Loucy (cell line): ENCODE results near the gene SYCE1.
"Not testable (repeated sequence)": the region's sequence is repeated elsewhere in the genome, so short reads cannot be mapped to it uniquely, and the experiment has no call there.

Experiments
- H2AFZ ChIP-seq: fragments of 200-600 bp; sonication (generic); 2 replicates; pipeline ENCODE4 v1.6.0; 2016; ENCODE audit warnings: antibody characterized with exemption, mild to moderate bottlenecking, low read length, moderate library complexity
- H3F3A ChIP-seq: fragments of 200-600 bp; 2 replicates; pipeline ENCODE4 v1.6.0; 2016; ENCODE audit warnings: antibody characterized with exemption, low read depth, mild to moderate bottlenecking
- H3K27me3 ChIP-seq: fragments of 200-600 bp; sonication (generic); 2 replicates; pipeline ENCODE4 v1.6.1; 2014; ENCODE audit warnings: low read length, mild to moderate bottlenecking; ENCODE audit not compliant: insufficient read depth, poor library complexity, severe bottlenecking
- H3K36me3 ChIP-seq: fragments of 200-600 bp; sonication (generic); 2 replicates; pipeline ENCODE4 v1.6.1; 2016; ENCODE audit warnings: low read length; ENCODE audit not compliant: insufficient read depth
- H3K4me1 ChIP-seq: fragments of 200-600 bp; sonication (generic); 2 replicates; pipeline ENCODE4 v1.5.1; 2014; ENCODE audit warnings: low read length, mild to moderate bottlenecking; ENCODE audit not compliant: insufficient read depth, poor library complexity, severe bottlenecking
- H3K4me2 ChIP-seq: fragments of 200-600 bp; sonication (generic); 2 replicates; pipeline ENCODE4 v1.6.0; 2014; ENCODE audit warnings: antibody characterized with exemption, low read length, low read depth, mild to moderate bottlenecking; ENCODE audit not compliant: poor library complexity, severe bottlenecking
- H3K4me3 ChIP-seq: fragments of 200-600 bp; sonication (generic); 2 replicates; pipeline ENCODE4 v1.5.1; 2014; ENCODE audit warnings: low read length, mild to moderate bottlenecking, mixed read lengths; ENCODE audit not compliant: poor library complexity, severe bottlenecking
- H3K79me2 ChIP-seq: fragments of 200-600 bp; sonication (generic); 2 replicates; pipeline ENCODE4 v1.6.1; 2014; ENCODE audit warnings: low read length; ENCODE audit not compliant: insufficient read depth
- H3K9ac ChIP-seq: fragments of 200-600 bp; sonication (generic); 2 replicates; pipeline ENCODE4 v1.6.0; 2014; ENCODE audit warnings: mild to moderate bottlenecking, low read depth, low read length, moderate library complexity; ENCODE audit not compliant: poor library complexity, severe bottlenecking
- H3K9me2 ChIP-seq: fragments of 200-600 bp; sonication (generic); replicated peaks from 2 replicates; pipeline ENCODE4 v1.6.1; 2016; ENCODE audit warnings: low read depth, low read length, mixed read lengths
- H3K9me3 ChIP-seq: fragments of 200-600 bp; sonication (generic); 2 replicates; pipeline ENCODE4 v1.6.1; 2014; ENCODE audit warnings: mild to moderate bottlenecking, antibody characterized with exemption, low read length, low read depth; ENCODE audit not compliant: insufficient read depth
- H4K20me1 ChIP-seq: fragments of 200-600 bp; sonication (generic); 2 replicates; pipeline ENCODE4 v1.6.0; 2014; ENCODE audit warnings: antibody characterized with exemption, low read length, mild to moderate bottlenecking; ENCODE audit not compliant: insufficient read depth, poor library complexity, severe bottlenecking
- EZH2phosphoT487 ChIP-seq: fragments of 200-600 bp; IDR thresholded peaks from 2 replicates; pipeline ENCODE4 v1.6.1; 2018; ENCODE audit warnings: antibody characterized with exemption, mild to moderate bottlenecking, moderate library complexity, borderline replicate concordance
- TF ChIP-seq, protein P1 (sequence below): fragments of 200-600 bp; sonication (generic); conservative IDR thresholded peaks from 2 replicates; pipeline ENCODE4 v1.5.1; 2014; ENCODE audit warnings: mild to moderate bottlenecking, antibody characterized with exemption, low read length

SYCE1 gene

DNA sequence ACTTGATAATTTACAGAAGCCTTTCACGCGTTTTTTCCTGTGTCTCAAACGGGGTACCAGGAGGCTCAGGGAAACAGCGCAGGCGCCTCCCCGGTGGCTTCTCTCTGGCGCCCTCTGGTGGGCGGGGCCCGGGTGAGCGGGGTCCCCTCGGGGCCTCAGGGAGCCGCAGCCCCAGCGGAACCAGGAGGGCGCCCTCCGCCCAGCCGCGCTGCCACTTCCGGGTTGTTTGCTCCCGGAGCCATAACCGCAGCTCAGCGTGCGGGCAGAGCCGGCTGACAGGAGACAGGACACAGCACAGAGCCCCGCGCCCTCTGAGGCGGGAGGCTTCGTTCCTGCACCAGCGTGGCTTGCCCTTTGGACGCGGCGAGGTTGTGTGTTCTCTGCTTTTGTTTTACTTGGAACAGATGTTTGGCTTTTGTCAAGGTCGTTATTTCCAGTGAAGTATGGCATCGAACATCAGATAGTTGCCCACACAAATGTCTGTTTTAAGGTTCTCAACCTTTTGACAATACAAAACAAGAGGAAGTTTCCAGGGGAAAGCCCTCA, 45.1 kb downstream of the SYCE1 start:
- Histone ChIP-seq H3K4me2 (peak overlapping the region; percentile 69), H3K4me3 (peak overlapping the region; percentile 68), H3K9ac (peak overlapping the region; percentile 71)

DNA sequence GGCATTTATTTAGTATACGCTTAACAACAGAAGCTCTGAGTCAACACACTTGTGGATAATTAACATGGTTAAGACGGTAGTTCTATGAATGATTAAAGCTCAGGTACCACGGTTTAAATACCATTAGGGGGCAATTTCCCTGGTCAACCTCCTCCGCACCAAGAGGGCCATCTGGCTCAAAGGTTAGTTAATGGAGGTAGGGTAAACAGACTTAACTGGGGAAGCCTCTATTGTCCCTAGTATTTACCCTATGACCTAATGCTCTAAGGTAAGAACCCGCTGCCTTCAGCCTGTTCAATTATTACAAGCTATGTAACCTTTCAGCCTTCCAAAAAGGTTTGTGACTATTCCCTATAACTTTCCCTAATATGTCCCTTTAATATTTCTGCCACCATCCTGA, 46.9 kb downstream of the SYCE1 start:
- not testable (repeated sequence) for H3K9me3 ChIP-seq, H3F3A ChIP-seq, H2AFZ ChIP-seq, H3K79me2 ChIP-seq, H4K20me1 ChIP-seq, H3K4me1 ChIP-seq, H3K9ac ChIP-seq, H3K4me2 ChIP-seq, H3K9me2 ChIP-seq, H3K27me3 ChIP-seq, H3K4me3 ChIP-seq, H3K36me3 ChIP-seq

More for the DNA sequence above, 45.1 kb downstream of the SYCE1 start:
- no peaks in the 10 kb centered on the region for H3K79me2 ChIP-seq
- no peaks in the 10 kb centered on the region; the same call in 1 of the 2 replicates for H3K9me3 ChIP-seq
- H3K36me3 ChIP-seq: no peaks in the 10 kb centered on the region
- no peaks in the 10 kb centered on the region for H4K20me1 ChIP-seq
- H3K4me1 ChIP-seq: peaks cover 8% of the 10 kb centered on the region
- peak overlapping the region; percentile 91 for H2AFZ ChIP-seq
- H3F3A ChIP-seq: no peaks in the 10 kb centered on the region
- H3K27me3 ChIP-seq: no peaks in the 10 kb centered on the region
- TF ChIP-seq, protein P1, sequence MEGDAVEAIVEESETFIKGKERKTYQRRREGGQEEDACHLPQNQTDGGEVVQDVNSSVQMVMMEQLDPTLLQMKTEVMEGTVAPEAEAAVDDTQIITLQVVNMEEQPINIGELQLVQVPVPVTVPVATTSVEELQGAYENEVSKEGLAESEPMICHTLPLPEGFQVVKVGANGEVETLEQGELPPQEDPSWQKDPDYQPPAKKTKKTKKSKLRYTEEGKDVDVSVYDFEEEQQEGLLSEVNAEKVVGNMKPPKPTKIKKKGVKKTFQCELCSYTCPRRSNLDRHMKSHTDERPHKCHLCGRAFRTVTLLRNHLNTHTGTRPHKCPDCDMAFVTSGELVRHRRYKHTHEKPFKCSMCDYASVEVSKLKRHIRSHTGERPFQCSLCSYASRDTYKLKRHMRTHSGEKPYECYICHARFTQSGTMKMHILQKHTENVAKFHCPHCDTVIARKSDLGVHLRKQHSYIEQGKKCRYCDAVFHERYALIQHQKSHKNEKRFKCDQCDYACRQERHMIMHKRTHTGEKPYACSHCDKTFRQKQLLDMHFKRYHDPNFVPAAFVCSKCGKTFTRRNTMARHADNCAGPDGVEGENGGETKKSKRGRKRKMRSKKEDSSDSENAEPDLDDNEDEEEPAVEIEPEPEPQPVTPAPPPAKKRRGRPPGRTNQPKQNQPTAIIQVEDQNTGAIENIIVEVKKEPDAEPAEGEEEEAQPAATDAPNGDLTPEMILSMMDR: peak; percentile 79
- no peak for TF ChIP-seq EZH2phosphoT487
- no peaks in the 10 kb centered on the region for H3K9me2 ChIP-seq

DNA sequence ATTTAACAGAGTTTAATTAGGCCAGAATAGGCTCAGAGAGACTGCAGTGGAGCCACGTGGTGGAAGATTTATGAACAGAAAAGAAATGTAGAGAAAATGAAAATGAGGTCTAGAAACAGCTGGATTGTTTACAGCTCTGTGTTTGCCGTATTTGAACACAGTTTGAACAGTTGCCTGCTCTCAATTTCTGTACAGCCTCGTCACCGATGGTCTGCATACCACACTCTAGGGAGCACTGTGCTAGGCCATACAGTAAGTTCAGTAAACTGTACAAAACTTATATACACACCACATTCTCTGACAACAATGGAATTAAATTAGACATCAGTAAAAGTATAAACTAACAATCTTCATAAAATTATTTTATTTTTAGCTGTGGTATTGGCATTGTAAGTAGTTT, 49.3 kb downstream of the SYCE1 start:
- TF ChIP-seq, protein P1: no peak
- TF ChIP-seq EZH2phosphoT487: no peak
- Histone ChIP-seq H3K4me3 (no peak overlapping the region), H3K4me1 (peaks cover 8% of the 10 kb centered on the region), H3K4me2 (no peak overlapping the region), H3K9me2 (no peaks in the 10 kb centered on the region), H3K9me3 (no peaks in the 10 kb centered on the region), H3K36me3 (no peaks in the 10 kb centered on the region), H4K20me1 (no peaks in the 10 kb centered on the region), H3F3A (no peaks in the 10 kb centered on the region), H2AFZ (no peak overlapping the region), H3K27me3 (no peaks in the 10 kb centered on the region), H3K9ac (no peak overlapping the region), H3K79me2 (no peaks in the 10 kb centered on the region)

DNA sequence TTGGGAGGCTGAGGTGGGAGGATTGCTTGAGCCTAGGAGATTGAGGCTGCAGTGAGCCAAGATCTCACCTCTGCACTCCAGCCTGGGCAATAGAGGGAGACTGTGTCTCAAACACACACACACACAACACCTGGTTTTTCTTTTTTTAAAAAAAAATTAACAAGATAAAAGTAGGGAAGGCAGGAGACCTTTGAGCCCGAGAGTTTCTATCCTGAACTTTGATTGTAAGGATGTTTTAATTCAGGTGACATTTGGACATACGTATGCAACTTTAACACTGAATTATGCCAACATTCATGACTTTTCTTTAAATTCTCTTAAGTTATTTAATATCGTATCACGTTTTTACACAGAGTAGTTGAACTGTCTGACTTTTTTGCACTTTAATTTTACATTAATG, 49.9 kb downstream of the SYCE1 start:
- H3F3A ChIP-seq: no peaks in the 10 kb centered on the region
- TF ChIP-seq, protein P1: no peak
- TF ChIP-seq EZH2phosphoT487: no peak
- no peaks in the 10 kb centered on the region for H3K27me3 ChIP-seq
- no peak overlapping the region for H2AFZ ChIP-seq
- no peak overlapping the region for H3K4me3 ChIP-seq
- H3K4me1 ChIP-seq: peaks cover 2% of the 10 kb centered on the region
- no peak overlapping the region for H3K4me2 ChIP-seq
- H3K9ac ChIP-seq: no peak overlapping the region
- no peaks in the 10 kb centered on the region for H3K36me3 ChIP-seq
- H3K79me2 ChIP-seq: no peaks in the 10 kb centered on the region
- H4K20me1 ChIP-seq: no peaks in the 10 kb centered on the region
- no peaks in the 10 kb centered on the region for H3K9me2 ChIP-seq
- H3K9me3 ChIP-seq: no peaks in the 10 kb centered on the region
